ENCODE measurements around the gene NFATC3.

Gene NFATC3

DNA sequence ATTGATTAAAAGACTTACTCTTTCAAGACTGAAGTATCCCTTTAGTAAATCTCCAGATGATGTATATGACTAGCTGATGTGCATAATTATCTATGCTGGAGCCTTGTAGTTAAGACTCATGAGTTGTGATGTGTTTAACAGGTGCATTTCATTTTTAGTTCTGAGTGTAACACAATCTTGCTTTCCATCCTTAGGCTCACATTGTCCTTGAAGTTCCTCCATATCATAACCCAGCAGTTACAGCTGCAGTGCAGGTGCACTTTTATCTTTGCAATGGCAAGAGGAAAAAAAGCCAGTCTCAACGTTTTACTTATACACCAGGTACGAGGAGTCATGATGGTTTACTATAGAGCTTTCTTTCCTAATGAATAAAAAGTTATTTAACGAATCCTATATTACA is 97.9 kb downstream of the NFATC3 start:
- DNase-seq (ENCODE audit: low read depth, low spot score) = no peak

DNA sequence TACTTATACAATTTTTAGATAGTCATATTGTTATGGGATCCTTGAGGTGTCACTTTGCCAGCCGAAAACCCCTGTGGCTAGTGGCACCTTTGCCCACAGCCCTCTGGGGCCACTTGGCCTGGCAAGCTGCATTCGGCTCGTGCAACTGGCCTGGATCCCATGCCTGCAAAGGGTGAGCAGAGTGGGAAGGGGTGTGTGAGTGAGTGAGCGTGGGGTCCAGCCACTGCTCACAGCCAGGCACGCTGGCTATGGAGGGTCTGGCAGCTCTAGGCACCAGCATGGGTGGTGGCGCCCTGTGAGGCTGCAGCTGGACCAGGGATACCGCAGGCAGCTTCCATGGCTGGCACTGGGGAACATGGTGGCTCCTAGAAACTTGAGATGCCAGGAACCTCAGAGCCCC is 101.7 kb downstream of the NFATC3 start:
- no peak for DNase-seq (ENCODE audit: low read depth, low spot score)

DNA sequence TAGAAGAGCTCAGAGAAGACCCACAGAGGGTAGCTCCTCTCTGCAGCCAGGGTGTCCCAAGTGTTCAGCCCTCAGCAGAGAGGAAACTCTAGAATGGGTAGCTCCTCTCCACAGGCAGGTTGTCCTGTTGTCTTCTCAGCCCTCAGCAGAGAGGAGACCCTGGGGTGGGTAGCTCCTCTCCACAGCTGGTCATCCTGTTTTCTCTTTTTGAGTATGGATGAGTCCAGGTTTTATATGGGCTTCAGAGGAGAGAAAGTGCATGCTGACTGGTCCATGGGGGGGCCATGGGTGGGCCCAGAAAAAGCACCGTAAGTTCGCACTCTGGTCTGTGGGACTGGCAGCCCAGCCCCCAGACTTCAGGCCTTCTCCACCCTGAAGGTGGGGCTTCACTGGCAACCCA is 102.3 kb downstream of the NFATC3 start:
- no peak for DNase-seq (ENCODE audit: low read depth, low spot score)

DNA sequence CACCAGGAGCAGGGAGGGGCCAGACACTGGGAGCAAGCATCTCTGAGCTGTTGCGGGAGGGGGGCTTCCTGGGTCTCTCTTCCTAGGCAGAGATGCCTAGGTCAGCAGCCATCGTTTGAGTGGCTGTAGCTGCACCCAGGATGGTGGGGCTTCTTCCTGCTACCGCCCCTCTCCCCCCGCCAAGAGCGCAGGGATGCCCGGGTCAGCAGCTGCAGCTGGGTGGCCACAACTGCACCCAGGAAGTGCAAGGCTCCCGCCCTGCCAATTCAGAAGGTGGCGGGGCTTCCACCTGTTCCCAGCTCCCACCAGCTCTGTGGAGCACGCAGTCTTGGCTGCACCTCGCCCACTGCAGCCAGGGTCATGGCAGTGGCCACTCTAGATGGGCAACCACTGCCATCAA is 103.0 kb downstream of the NFATC3 start:
- DNase-seq (ENCODE audit: low read depth, low spot score) = no peak

DNA sequence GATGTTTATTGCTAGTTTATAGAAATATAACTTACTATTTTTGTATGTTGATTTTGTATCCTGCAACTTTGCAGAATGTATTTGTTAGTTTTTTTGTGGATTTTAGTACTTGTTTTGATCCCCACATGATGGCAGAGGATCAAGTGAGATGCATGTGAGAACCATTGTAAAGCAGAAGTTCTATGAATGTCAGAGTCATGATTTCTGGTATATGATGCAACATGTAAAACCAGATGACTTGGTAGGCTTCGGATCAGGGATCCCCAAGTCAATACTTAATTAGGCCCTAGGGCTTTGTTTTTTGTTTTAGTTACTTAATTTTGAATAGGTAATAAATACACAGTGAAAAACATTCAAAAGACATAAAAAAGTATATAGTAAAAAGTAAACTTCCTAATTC is 104.9 kb downstream of the NFATC3 start:
- DNase-seq (ENCODE audit: low read depth, low spot score) = no peak

DNA sequence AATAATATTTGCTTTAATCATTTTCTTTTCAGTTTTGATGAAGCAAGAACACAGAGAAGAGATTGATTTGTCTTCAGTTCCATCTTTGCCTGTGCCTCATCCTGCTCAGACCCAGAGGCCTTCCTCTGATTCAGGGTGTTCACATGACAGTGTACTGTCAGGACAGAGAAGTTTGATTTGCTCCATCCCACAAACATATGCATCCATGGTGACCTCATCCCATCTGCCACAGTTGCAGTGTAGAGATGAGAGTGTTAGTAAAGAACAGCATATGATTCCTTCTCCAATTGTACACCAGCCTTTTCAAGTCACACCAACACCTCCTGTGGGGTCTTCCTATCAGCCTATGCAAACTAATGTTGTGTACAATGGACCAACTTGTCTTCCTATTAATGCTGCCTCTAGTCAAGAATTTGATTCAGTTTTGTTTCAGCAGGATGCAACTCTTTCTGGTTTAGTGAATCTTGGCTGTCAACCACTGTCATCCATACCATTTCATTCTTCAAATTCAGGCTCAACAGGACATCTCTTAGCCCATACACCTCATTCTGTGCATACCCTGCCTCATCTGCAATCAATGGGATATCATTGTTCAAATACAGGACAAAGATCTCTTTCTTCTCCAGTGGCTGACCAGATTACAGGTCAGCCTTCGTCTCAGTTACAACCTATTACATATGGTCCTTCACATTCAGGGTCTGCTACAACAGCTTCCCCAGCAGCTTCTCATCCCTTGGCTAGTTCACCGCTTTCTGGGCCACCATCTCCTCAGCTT is 105.8 kb downstream of the NFATC3 start:
- DNase-seq (ENCODE audit: low read depth, low spot score) = no peak

DNA sequence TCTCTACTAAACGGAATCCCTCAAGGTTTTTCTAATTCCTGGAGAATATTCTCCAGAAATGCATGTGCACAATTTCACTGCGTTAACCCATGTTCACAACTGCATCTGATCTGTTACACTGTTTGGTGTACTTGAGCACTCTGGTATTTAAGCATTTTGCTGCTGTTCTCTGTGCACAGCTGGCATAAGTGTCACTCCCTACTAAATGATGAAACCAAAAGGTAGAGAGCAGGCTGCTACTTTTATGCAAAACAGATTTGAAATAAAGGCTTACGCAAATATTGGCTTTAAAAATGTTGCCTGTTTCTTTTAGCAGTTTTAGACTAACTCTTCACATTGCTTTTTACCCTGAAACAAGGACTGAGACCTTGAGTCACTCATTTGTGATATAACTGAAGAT is 109.1 kb downstream of the NFATC3 start:
- DNase-seq (ENCODE audit: low read depth, low spot score) = no peak

DNA sequence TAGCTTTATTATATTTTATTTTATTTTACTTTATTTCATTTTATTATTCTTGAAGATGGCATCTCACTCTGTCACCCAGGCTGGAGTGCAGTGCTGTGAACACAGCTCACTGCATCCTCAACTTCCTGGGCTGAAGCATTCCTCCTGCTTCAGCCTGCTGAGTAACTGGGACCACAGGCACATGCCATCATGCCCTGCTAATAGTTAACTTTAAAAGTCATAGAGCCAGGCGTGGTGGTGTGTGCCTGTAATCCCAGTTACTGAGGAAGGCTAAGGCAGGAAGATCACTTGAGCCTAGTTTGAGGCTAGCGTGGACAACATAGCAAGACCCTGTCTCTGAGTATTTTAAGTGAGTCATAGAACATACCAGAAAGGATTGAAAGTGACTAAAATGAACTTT is 112.1 kb downstream of the NFATC3 start:
- no peak for DNase-seq (ENCODE audit: low read depth, low spot score)

DNA sequence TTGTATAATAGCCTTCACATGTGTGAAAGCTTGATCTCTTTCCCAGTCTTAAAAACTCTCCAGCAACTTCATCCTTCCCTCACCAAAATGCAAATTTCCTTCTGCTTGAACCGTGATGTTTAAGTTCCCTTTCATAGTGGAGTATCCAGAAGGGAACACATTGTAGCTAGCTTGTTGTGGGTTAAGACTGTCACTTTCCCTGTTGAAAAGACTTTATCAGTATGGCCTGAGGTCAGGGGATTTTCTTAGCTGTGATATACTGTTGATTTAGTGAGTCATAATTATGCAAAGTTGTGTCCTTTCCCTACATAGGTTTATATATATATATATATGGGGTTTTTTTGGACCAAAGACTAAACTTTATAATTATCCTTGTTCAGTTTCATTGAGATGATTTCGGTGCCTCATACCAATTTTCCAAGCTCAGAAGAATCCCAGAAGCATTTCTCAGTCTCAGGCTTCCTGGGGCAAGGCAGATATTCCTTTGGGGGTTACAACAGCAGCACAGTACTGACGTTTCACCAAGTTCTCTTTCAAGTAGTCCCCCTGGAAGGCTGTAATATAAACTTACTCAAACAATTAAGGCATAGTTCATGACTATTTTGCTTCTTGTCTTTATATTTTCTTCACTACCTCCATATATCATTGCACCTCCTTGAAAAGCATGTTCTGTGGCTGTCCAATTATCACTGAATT is 115.1 kb downstream of the NFATC3 start:
- DNase-seq (ENCODE audit: low read depth, low spot score) = no peak

DNA sequence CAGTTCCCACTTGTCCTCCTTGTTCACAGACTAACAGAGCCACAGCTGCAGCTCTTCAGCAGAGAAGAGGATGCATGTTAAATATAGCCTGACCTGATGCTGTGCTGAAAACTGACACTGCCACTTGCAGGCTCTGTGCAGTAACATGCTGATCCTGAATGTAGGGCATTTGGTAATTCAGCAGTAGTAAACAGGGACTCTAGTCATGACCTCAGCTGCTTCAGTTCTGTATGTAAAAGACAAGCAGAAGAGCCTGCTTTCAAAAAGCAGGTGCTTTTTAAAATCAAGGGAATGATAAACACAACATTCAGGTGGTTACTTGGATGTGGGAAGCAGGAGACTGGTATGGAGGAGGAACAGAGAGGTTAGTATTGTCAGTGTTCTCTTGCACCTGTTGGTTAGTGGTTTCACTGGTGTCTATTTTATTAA is 116.9 kb downstream of the NFATC3 start:
- DNase-seq (ENCODE audit: low read depth, low spot score) = peak; percentile 22

DNA sequence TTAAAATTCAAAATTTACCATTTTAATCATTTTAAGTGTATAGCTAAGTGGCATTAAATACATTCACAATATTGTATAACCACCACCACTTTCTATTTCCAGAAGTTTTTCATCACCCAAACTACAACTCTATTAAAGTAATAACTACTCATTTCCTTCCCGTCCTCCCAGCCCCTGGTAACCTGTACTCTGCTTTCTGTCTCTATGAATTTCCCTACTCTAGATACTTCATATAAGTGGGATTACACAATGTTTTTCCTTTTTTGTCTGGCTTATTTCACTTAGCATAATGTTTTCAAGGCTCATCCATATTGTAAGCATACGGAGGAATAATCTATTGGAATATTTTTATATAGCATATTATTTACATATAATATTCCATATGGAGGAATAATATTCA is 121.1 kb downstream of the NFATC3 start:
- DNase-seq (ENCODE audit: low read depth, low spot score) = no peak

DNA sequence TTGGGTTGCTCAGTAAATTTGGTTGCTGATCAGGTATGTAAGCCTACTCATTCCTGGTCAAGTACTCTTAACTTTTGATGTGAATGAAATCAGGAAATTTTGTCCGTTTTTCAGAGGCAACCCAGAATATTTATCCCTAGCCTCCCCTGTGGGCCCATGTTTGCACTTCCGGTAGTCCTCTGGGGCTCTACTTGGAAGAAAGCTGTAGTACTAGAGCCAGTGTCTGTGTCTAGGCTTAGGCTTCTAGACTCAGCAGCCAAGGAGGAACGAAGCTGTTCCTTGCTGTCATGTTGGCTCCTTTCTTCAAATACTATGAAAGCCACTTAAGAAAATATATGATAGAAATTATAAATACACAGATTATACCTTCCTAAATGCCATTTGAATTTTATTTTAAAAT is 129.6 kb downstream of the NFATC3 start:
- DNase-seq (ENCODE audit: low read depth, low spot score) = no peak

DNA sequence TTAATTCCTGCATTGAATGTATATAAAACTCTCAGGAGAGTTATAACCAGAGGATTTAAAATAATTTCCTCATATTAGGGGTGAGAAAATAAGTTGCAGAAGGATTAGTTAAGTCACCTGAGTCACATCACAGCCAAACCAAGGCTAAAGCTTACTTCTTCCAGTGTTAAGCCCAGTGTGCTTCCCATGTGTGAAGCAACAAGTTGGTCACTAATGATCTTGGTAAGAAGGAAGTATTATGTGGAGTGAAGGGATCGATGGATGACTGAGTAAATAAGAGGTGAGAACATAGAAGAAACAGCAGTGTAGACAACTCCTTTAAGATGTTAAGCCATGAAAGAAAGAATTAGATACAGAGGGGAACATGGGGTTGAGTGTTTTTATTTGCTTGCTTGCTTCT is 130.1 kb downstream of the NFATC3 start:
- DNase-seq (ENCODE audit: low read depth, low spot score) = no peak

DNA sequence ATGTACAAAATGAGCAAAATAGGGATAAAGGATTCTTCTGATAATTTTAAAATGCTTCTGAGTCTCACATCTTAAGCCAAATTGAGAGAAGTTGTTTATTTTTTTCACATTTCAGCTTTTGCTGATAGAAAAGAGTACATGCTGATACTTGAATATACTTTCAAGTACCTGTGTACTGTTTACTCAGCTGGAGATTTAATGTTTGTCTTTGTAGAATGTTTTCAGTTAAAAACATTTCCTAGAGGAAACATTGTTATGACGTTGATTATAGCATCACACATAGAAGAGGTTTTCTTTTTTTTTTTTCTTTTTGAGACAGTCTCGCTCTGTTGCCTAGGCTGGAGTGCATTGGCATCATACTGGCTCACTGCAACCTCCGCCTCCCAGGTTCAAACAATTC is 131.1 kb downstream of the NFATC3 start:
- DNase-seq (ENCODE audit: low read depth, low spot score) = no peak

DNA sequence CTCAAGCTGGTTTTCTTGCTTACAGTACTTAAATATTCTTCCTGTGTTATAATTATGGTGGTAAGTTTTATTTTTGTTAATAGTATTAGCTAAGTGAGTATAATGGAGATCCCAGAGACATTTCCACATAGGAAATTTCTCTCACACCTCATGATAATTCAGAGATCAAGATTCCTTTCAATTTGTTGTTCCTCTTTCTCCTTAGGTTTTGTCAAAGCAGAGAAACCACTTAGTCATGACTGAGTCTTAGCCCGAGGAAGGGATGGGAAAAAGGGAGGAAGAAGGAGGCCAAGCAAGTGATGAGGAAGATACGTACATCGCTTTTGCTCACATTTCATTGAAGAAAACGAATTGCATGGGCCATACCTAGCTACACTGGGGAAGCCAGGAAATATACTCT is 132.3 kb downstream of the NFATC3 start:
- DNase-seq (ENCODE audit: low read depth, low spot score) = no peak

DNA sequence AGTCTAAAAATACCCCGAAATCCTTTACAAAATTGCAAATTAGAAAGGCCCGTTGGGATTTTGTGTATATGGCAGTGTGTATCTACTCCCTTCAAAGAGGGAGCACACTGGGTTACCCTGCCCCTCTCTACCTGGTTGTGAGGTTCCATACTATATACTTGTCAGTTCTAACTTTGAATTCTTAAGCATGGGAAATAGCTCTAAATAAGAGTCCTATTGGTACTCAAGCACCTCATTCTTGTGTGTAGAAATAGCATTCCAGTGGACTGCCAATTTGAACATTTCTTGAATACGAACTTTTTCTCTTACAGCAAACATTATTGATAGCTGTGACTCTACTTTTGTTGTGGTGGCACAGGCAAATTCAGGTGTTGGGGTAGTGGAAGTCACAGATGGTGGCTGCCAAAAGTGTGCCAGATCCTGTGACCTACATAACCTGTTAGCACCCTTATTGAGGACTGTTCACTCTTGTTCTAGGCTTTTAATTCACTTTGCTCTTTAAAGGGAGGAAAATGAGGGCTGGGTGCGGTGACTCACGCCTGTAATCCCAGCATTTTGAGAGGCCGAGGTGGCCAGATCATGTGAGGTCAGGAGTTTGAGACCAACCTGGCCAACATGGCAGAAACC is 134.7 kb downstream of the NFATC3 start:
- no peak for DNase-seq (ENCODE audit: low read depth, low spot score)

DNA sequence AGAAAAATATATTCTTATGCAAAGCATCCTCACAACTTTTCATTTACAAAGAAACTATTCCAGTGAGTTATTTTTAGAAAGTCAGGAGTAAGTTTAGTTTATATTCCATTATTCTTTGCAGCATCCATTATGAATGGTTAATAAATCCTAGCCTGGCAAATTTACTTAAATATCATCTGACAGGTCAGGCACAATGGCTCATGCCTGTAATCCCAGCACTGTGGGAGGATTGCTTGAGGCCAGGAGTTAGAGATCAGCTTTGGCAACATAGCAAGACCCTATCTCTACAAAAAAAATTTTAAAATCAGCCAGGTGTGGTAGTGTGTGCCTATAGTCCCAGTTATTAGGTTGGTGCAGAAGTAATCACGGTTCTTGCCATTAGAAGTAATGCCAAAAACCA is 137.9 kb downstream of the NFATC3 start:
- DNase-seq (ENCODE audit: low read depth, low spot score) = no peak

DNA sequence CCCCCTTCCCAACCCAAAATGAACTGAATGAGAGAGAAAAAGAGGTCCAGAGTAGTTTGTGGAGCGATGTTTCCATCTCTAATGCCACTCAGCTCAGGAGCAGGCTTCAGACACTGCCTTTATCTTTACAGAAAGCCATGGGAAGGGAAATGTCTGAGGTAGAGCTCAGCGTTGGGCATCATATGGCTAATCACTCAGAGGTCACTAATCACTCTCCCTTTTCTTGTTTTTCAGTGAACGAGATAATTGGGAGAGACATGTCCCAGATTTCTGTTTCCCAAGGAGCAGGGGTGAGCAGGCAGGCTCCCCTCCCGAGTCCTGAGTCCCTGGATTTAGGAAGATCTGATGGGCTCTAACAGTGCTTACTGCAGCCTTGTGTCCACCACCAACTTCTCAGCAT is 140.9 kb downstream of the NFATC3 start:
- DNase-seq (ENCODE audit: low read depth, low spot score) = no peak

DNA sequence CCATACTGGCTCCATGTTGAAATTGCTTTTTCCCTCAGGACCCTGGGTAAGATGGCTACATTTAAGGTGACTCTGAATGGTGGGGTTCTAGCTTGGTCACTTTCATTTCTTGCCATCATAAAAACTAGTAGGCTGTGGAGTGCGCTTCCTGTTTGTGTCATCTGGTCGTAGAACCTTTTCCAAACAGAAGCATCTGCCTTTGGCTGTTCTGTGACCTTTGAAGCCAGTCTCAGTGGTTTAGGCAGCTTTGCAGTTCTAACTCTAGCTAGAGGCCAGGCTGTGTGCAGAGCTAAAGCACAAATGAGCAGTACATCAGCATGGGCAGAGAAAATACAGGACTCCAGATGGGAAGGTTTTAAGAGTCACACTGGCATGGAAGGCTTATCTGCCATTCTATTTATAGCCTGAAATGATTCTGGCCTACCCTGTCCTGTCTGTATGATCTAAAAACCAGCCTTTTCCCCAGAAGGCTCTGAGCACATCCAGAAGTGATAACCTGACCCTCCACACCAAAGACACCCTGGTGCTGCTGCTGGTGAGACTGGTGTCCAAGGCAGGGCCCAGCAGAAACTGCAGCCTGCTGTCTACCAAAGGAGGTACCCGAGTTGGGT is 142.1 kb downstream of the NFATC3 start:
- no peak for DNase-seq (ENCODE audit: low read depth, low spot score)

DNA sequence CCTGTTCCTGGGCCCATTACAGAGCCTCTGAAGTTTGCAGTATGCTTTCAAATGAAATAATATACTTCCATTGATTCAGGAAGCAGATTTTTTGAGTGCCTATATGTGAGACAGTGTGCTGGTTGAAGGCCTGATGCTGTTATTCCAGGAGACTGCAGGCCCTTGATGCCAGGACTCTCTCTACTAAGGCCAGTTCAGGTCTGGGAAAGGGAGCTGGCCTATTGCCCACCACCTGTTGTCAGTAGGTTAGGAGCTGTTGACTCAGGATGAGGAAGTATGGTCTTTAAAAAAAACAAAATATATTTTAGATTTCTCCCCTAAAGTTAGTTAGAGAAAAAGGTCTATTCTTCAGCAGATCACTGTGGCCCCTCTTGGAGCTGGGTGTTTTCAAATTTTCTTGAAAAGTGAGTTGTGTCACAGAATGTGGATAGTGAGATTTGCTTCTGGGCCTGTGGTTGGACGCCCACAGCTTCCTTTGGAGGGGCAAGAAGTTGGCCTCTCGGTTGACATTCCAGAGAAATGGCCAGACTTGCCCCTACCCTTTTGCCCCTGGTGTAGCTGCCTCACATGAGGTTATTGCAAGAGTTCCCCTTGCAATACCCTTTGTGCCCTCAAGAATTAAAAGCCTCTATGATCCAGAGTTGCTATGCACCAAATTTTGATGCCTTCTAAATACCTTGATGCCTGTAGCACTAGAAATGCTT is 142.8 kb downstream of the NFATC3 start:
- no peak for DNase-seq (ENCODE audit: low read depth, low spot score)

DNA sequence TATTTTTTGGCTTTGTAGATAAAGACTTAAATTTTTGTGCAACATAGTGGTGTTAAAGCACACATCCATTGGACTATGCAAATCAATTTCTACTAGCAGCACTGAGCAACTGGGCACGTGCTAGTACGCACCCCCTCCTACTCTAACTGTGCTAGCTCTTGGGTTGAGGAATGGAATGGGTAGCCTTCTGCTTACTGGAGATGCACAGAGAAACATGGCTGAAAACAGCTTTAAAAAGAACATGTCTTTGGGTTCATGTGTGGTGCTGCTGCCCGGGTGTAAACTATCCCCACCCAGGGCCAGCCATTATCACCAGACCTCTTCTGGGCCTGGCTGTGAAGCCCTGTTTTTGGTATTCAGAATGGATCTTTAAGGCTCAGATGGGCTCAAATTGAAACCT is 143.5 kb downstream of the NFATC3 start:
- DNase-seq (ENCODE audit: low read depth, low spot score) = no peak

Measured in brain pericyte (primary cell).